K562 (cell line): ENCODE measurements around the gene MCL1. TPM values are rescaled to one million over a fixed set of nuclear protein-coding genes. Genes with fewer than 3 reads are reported as not detected.
A peak's percentile ranks its signal among the peaks of the same experiment; 100 is the strongest.

Source experiments
- CBFA2T3 ChIP-seq: fragments of 450-650 bp; IDR thresholded peaks from 2 replicates; pipeline ENCODE4 v1.6.1; 2017
- ESRRA ChIP-seq: fragments of 450-650 bp; IDR thresholded peaks from 2 replicates; pipeline ENCODE4 v1.6.1; 2014; ENCODE audit warnings: low read depth, mild to moderate bottlenecking, moderate library complexity, borderline replicate concordance
- FOSL1 ChIP-seq: fragments of 200-800 bp; sonication (Bioruptor generic); conservative IDR thresholded peaks from 2 replicates; pipeline ENCODE4 v1.6.1; 2016; ENCODE audit warnings: missing genetic modification characterization, missing compliant biosample characterization
- LCOR ChIP-seq: sonication (generic); formaldehyde crosslinking; IDR thresholded peaks from 2 replicates; pipeline ENCODE4 v1.8.0; 2022; ENCODE audit warnings: mild to moderate bottlenecking, missing genetic modification reagents
- MYC ChIP-seq, 2 experiments: fragments of 250-450 bp in 1 of 2; sonication (Bioruptor Pico) in 1 of 2; IDR thresholded peaks; 2 replicates each; pipeline versions ENCODE4 v1.5.1 to v1.6.1; 2012 to 2021; ENCODE audit warnings: low read depth in 2 of 2, borderline replicate concordance in 1 of 2, improper control_type of control experiment in 1 of 2, low read length in 1 of 2, mild to moderate bottlenecking in 1 of 2, moderate library complexity in 1 of 2
- NCOA4 ChIP-seq: fragments of 450-650 bp; IDR thresholded peaks from 2 replicates; pipeline ENCODE4 v1.6.1; 2018; ENCODE audit warnings: mild to moderate bottlenecking; ENCODE audit not compliant: partially characterized antibody
- NELFE ChIP-seq: IDR thresholded peaks from 2 replicates; pipeline ENCODE4 v1.6.1; 2011; ENCODE audit warnings: mild to moderate bottlenecking; ENCODE audit not compliant: insufficient read depth, insufficient read length
- POLR2AphosphoS5 ChIP-seq: IDR thresholded peaks from 2 replicates; pipeline ENCODE4 v1.6.1; 2011; ENCODE audit warnings: mild to moderate bottlenecking, low read depth, low read length, moderate library complexity; ENCODE audit not compliant: control insufficient read depth, insufficient read depth
- RFX7 ChIP-seq: fragments of 250-450 bp; sonication (Bioruptor Pico); IDR thresholded peaks from 2 replicates; pipeline ENCODE4 v1.5.1; 2021; ENCODE audit warnings: mild to moderate bottlenecking
- SPI1 ChIP-seq: IDR thresholded peaks from 2 replicates; pipeline ENCODE4 v1.6.1; 2011; ENCODE audit warnings: low read depth, low read length, control low read depth, borderline replicate concordance
- SRSF3 ChIP-seq: fragments of 200-400 bp; formaldehyde crosslinking; IDR thresholded peaks from 2 replicates; pipeline ENCODE4 v1.6.1; 2016; ENCODE audit warnings: mild to moderate bottlenecking, low read length, moderate library complexity; ENCODE audit not compliant: insufficient read depth
- TAF9B ChIP-seq: fragments of 450-650 bp; IDR thresholded peaks from 2 replicates; pipeline ENCODE4 v1.6.1; 2018; ENCODE audit warnings: mild to moderate bottlenecking; ENCODE audit not compliant: partially characterized antibody
- ZBED1 ChIP-seq: IDR thresholded peaks from 2 replicates; pipeline ENCODE4 v1.6.1; 2014
- ZNF224 ChIP-seq: sonication (generic); formaldehyde crosslinking; IDR thresholded peaks from 2 replicates; pipeline ENCODE4 v1.8.0; 2022; ENCODE audit warnings: mild to moderate bottlenecking, missing genetic modification reagents
- polyA plus RNA-seq, 8 experiments: library from polyadenylated mRNA; depleted of rRNA in 4 of 8; stranded (reverse) in 5 of 8; unstranded in 3 of 8; fragments of >200 nt; fragmentation: Nextera tagmentation in 2 of 8; fragmentation: Illumina TruSeq in 1 of 8; extraction: Ambion mirVana in 2 of 8; extraction: Trizol in 1 of 8; gene quantifications; 2 replicates each; pipeline versions ENCODE4 v1.2.1 to v1.2.3, GENCODE V29; 2011 to 2014; ENCODE audit warnings: inconsistent platforms in 1 of 8, missing spikeins in 1 of 8
- total RNA-seq, 7 experiments: library from RNA; depleted of rRNA in 6 of 7; stranded (reverse); fragments of >200 nt in 6 of 7; fragmentation: Illumina TruSeq in 2 of 7; extraction: Trizol in 2 of 7; gene quantifications; 2 replicates each; pipeline versions ENCODE4 v1.2.1 to v1.2.3, GENCODE V29; 2011 to 2021; ENCODE audit warnings: low replicate concordance in 1 of 7
- TF ChIP-seq, protein P1 (sequence below): fragments of 250-450 bp; sonication (Bioruptor Pico); IDR thresholded peaks from 2 replicates; pipeline ENCODE4 v1.8.0; 2022; ENCODE audit warnings: moderate library complexity, mild to moderate bottlenecking, inconsistent platforms
- TF ChIP-seq, protein P2 (sequence below): sonication (generic); formaldehyde crosslinking; IDR thresholded peaks from 2 replicates; pipeline ENCODE4 v1.8.0; 2022; ENCODE audit warnings: mild to moderate bottlenecking, missing genetic modification reagents, borderline replicate concordance
- TF ChIP-seq, protein P3 (sequence below), 2 experiments: fragments of 450-650 bp; formaldehyde crosslinking in 1 of 2; IDR thresholded peaks; 2 replicates each; pipeline versions ENCODE4 v1.4.0 to v1.6.1; 2014 to 2020; ENCODE audit warnings: mild to moderate bottlenecking in 2 of 2, borderline replicate concordance in 1 of 2, low read depth in 1 of 2

The MCL1 gene
- total and polyA plus RNA-seq, 9 of the 15 experiments (the other 6 are each of a cell fraction or from before 2014, with no cell fraction given) = 27.1 to 224 (median 138) TPM

DNA sequence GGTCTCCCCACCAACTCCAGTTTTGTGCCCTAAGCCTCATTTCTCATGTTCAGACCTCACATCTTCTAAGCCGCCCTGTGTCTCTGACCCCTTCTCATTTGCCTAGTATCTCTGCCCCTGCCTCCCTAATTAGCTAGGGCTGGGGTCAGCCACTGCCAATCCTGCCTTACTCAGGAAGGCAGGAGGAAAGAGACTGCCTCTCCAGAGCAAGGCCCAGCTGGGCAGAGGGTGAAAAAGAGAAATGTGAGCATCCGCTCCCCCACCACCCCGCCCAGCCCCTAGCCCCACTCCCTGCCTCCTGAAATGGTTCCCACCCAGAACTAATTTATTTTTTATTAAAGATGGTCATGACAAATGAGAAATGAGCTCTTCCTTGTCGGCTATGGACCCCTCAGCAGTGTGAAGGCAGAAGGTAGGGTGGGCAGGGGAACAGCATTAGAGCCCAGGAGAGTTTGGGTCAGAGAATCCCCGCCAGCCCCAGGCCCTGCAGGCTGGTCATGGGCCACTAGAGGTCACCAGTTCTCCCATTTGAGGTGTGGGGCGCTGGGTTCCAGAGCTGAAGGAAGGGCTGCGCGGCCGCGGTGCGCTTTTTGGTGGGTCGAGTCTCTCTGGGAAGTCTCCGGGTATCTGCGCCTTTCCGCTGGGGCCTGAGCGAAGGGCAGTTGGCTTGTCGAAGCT, 18.7 kb downstream of the MCL1 start (continued):
- TF ChIP-seq ESRRA (0 out of 2 replicates have a peak, but pooled peaks have one; percentile 10), CBFA2T3 (no peak), LCOR (CRISPR knock-in tag) (no peak; the same call in 1 of the 2 replicates), MYC (IDR thresholded peaks at IDR 0.05; ENCODE audit: low read depth, low read length) (0 out of 2 replicates have a peak, but pooled peaks have one; percentile 48), MYC (CRISPR knock-in tag; IDR thresholded peaks at IDR 0.05; ENCODE audit: borderline replicate concordance, low read depth) (no peak), FOSL1 (no peak), NELFE (no peak), RFX7 (no peak), ZNF224 (CRISPR knock-in tag) (no peak), POLR2AphosphoS5 (0 out of 2 replicates have a peak, but pooled peaks have one; percentile 36), NCOA4 (no peak), SPI1 (no peak), SRSF3 (no peak), TAF9B (no peak), ZBED1 (peak; percentile 33; the same call in 1 of the 2 replicates)
- TF ChIP-seq, protein P1, sequence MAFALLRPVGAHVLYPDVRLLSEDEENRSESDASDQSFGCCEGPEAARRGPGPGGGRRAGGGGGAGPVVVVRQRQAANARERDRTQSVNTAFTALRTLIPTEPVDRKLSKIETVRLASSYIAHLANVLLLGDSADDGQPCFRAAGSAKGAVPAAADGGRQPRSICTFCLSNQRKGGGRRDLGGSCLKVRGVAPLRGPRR (CRISPR knock-in tag) = no peak
- TF ChIP-seq, protein P2, sequence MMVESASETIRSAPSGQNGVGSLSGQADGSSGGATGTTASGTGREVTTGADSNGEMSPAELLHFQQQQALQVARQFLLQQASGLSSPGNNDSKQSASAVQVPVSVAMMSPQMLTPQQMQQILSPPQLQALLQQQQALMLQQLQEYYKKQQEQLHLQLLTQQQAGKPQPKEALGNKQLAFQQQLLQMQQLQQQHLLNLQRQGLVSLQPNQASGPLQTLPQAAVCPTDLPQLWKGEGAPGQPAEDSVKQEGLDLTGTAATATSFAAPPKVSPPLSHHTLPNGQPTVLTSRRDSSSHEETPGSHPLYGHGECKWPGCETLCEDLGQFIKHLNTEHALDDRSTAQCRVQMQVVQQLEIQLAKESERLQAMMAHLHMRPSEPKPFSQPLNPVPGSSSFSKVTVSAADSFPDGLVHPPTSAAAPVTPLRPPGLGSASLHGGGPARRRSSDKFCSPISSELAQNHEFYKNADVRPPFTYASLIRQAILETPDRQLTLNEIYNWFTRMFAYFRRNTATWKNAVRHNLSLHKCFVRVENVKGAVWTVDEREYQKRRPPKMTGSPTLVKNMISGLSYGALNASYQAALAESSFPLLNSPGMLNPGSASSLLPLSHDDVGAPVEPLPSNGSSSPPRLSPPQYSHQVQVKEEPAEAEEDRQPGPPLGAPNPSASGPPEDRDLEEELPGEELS = no peak
- TF ChIP-seq, protein P3, sequence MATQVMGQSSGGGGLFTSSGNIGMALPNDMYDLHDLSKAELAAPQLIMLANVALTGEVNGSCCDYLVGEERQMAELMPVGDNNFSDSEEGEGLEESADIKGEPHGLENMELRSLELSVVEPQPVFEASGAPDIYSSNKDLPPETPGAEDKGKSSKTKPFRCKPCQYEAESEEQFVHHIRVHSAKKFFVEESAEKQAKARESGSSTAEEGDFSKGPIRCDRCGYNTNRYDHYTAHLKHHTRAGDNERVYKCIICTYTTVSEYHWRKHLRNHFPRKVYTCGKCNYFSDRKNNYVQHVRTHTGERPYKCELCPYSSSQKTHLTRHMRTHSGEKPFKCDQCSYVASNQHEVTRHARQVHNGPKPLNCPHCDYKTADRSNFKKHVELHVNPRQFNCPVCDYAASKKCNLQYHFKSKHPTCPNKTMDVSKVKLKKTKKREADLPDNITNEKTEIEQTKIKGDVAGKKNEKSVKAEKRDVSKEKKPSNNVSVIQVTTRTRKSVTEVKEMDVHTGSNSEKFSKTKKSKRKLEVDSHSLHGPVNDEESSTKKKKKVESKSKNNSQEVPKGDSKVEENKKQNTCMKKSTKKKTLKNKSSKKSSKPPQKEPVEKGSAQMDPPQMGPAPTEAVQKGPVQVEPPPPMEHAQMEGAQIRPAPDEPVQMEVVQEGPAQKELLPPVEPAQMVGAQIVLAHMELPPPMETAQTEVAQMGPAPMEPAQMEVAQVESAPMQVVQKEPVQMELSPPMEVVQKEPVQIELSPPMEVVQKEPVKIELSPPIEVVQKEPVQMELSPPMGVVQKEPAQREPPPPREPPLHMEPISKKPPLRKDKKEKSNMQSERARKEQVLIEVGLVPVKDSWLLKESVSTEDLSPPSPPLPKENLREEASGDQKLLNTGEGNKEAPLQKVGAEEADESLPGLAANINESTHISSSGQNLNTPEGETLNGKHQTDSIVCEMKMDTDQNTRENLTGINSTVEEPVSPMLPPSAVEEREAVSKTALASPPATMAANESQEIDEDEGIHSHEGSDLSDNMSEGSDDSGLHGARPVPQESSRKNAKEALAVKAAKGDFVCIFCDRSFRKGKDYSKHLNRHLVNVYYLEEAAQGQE (IDR thresholded peaks at IDR 0.05; ENCODE audit: borderline replicate concordance) = peak; percentile 56; the same call in 1 of the 2 replicates
- TF ChIP-seq, protein P3 (CRISPR knock-in tag; IDR thresholded peaks at IDR 0.05; ENCODE audit: low read depth) = no peak
